GM10847 (cell line): ENCODE results near the gene DAAM2.

Source experiments
- POLR2A ChIP-seq: IDR thresholded peaks from 2 replicates; pipeline ENCODE4 v1.6.1; 2011; ENCODE audit not compliant: insufficient read length; ENCODE audit errors: extremely low read depth

The DAAM2 gene

GRCh38 chr6:39806278-39806677 is 14.1 kb downstream of the DAAM2 start:
- no peak for TF ChIP-seq POLR2A

- no peak for TF ChIP-seq POLR2A
Measured at GRCh38 chr6:39808346-39808745, 16.2 kb downstream of the DAAM2 start.

GRCh38 chr6:39808964-39809363 is 16.8 kb downstream of the DAAM2 start:
- no peak for TF ChIP-seq POLR2A

- no peak for TF ChIP-seq POLR2A
Measured at GRCh38 chr6:39811835-39812345, 19.7 kb downstream of the DAAM2 start.

GRCh38 chr6:39812496-39812852 is 20.3 kb downstream of the DAAM2 start:
- no peak for TF ChIP-seq POLR2A

GRCh38 chr6:39812853-39813533 is 20.8 kb downstream of the DAAM2 start:
- no peak for TF ChIP-seq POLR2A

- TF ChIP-seq POLR2A, result no peak
Measured at GRCh38 chr6:39814236-39814635, 22.1 kb downstream of the DAAM2 start.

- no peak for TF ChIP-seq POLR2A
Measured at GRCh38 chr6:39815356-39815755, 23.2 kb downstream of the DAAM2 start.

GRCh38 chr6:39816747-39817146 is 24.6 kb downstream of the DAAM2 start:
- no peak for TF ChIP-seq POLR2A

- no peak for TF ChIP-seq POLR2A
Measured at GRCh38 chr6:39818695-39819094, 26.5 kb downstream of the DAAM2 start.

GRCh38 chr6:39819228-39819627 is 27.1 kb downstream of the DAAM2 start:
- no peak for TF ChIP-seq POLR2A

GRCh38 chr6:39819676-39820075 is 27.5 kb downstream of the DAAM2 start:
- no peak for TF ChIP-seq POLR2A

- TF ChIP-seq POLR2A, result no peak
Measured at GRCh38 chr6:39820553-39820952, 28.4 kb downstream of the DAAM2 start.

GRCh38 chr6:39821046-39821740 is 29.0 kb downstream of the DAAM2 start:
- TF ChIP-seq POLR2A, result no peak

GRCh38 chr6:39821742-39822532 is 29.8 kb downstream of the DAAM2 start:
- no peak for TF ChIP-seq POLR2A
